Smooth muscle cell (in vitro differentiated cells): ENCODE data around the gene TNF. TPM values are rescaled to one million over a fixed set of nuclear protein-coding genes. Genes with fewer than 3 reads are reported as not detected.

Experiments used
- DNase-seq: peaks from one replicate; lab custom pipeline; 2025; ENCODE audit not compliant: unreplicated experiment; lab: John Stamatoyannopoulos, UW
- H2AFZ ChIP-seq: fragments of 200-600 bp; sonication (generic); 2 replicates; pipeline ENCODE4 v1.6.0; 2016; ENCODE audit warnings: antibody characterized with exemption, low read depth, mild to moderate bottlenecking
- H3F3A ChIP-seq: fragments of 200-600 bp; sonication (generic); 2 replicates; pipeline ENCODE4 v1.6.0; 2017; ENCODE audit warnings: antibody characterized with exemption, low read depth
- H3K27ac ChIP-seq: fragments of 200-600 bp; sonication (generic); 2 replicates; pipeline ENCODE4 v1.5.1; 2016; ENCODE audit warnings: low read depth, mild to moderate bottlenecking
- H3K27me3 ChIP-seq: fragments of 200-600 bp; sonication (generic); 2 replicates; pipeline ENCODE4 v1.6.1; 2016; ENCODE audit warnings: low read depth, mild to moderate bottlenecking
- H3K36me3 ChIP-seq: fragments of 200-600 bp; sonication (generic); 2 replicates; pipeline ENCODE4 v1.5.1; 2016; ENCODE audit warnings: low read depth
- H3K4me1 ChIP-seq: fragments of 200-600 bp; sonication (generic); 2 replicates; pipeline ENCODE4 v1.5.1; 2016; ENCODE audit warnings: low read depth
- H3K4me2 ChIP-seq: fragments of 200-600 bp; sonication (generic); 2 replicates; pipeline ENCODE4 v1.6.0; 2016; ENCODE audit warnings: mild to moderate bottlenecking
- H3K4me3 ChIP-seq: fragments of 200-600 bp; sonication (generic); 2 replicates; pipeline ENCODE4 v1.5.1; 2016; ENCODE audit warnings: mild to moderate bottlenecking
- H3K79me2 ChIP-seq: fragments of 200-600 bp; sonication (generic); 2 replicates; pipeline ENCODE4 v1.6.0; 2016; ENCODE audit warnings: low read depth, mild to moderate bottlenecking
- H3K9ac ChIP-seq: fragments of 200-600 bp; sonication (generic); 2 replicates; pipeline ENCODE4 v1.6.0; 2016; ENCODE audit warnings: low read depth
- H3K9me3 ChIP-seq: fragments of 200-600 bp; sonication (generic); replicated peaks from 2 replicates; pipeline ENCODE4 v1.5.1; 2016; ENCODE audit warnings: low read depth
- H4K20me1 ChIP-seq: fragments of 200-600 bp; sonication (generic); 2 replicates; pipeline ENCODE4 v1.6.0; 2016; ENCODE audit warnings: low read depth
- WGBS: methylation state at CpG from one replicate; pipeline ENCODE4 v1.1.7; 2016; ENCODE audit warnings: low lambda C conversion rate; 5-methylcytosine and 5-hydroxymethylcytosine counted together
- polyA plus RNA-seq: library from polyadenylated mRNA; unstranded; fragments of >200 nt; fragmentation: Nextera tagmentation; extraction: Ambion mirVana; gene quantifications from 2 replicates; pipeline ENCODE4 v1.2.1, GENCODE V29; 2016
- total RNA-seq: library from RNA; depleted of rRNA; stranded (reverse); fragments of >200 nt; gene quantifications from 2 replicates; pipeline ENCODE4 v1.2.3, GENCODE V29; 2014
- TF ChIP-seq, protein P1 (sequence below): fragments of 200-600 bp; sonication (generic); IDR thresholded peaks from 2 replicates; pipeline ENCODE4 v1.5.1; 2017; ENCODE audit warnings: borderline replicate concordance, mild to moderate bottlenecking, antibody characterized with exemption; ENCODE audit not compliant: insufficient read depth, poor library complexity, severe bottlenecking

The TNF gene
- total RNA-seq (0.94 and 3.0 TPM in 2 replicates), polyA plus RNA-seq (1.5 and 2.4 TPM in 2 replicates)

DNA sequence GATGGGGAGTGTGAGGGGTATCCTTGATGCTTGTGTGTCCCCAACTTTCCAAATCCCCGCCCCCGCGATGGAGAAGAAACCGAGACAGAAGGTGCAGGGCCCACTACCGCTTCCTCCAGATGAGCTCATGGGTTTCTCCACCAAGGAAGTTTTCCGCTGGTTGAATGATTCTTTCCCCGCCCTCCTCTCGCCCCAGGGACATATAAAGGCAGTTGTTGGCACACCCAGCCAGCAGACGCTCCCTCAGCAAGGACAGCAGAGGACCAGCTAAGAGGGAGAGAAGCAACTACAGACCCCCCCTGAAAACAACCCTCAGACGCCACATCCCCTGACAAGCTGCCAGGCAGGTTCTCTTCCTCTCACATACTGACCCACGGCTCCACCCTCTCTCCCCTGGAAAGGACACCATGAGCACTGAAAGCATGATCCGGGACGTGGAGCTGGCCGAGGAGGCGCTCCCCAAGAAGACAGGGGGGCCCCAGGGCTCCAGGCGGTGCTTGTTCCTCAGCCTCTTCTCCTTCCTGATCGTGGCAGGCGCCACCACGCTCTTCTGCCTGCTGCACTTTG is at the start of gene TNF:
TSS of gene TNF (plus strand) at position 231 of the 567 bp plus-strand sequence. CDS start at position 408, 177 bp downstream.
- Histone ChIP-seq H3K27ac (no peak within 1 kb of the TSS), H3K4me1 (no peaks in the 10 kb centered on the region), H3K9me3 (no peaks in the 10 kb centered on the region), H3K9ac (no peak within 1 kb of the TSS), H3K4me3 (no peak within 1 kb of the TSS), H2AFZ (no peak within 1 kb of the TSS), H3K79me2 (no peaks in the 10 kb centered on the region), H3K36me3 (no peaks in the 10 kb centered on the region), H3F3A (no peaks in the 10 kb centered on the region), H3K4me2 (no peak within 1 kb of the TSS), H4K20me1 (no peaks in the 10 kb centered on the region), H3K27me3 (no peaks in the 10 kb centered on the region)
- TF ChIP-seq, protein P1, sequence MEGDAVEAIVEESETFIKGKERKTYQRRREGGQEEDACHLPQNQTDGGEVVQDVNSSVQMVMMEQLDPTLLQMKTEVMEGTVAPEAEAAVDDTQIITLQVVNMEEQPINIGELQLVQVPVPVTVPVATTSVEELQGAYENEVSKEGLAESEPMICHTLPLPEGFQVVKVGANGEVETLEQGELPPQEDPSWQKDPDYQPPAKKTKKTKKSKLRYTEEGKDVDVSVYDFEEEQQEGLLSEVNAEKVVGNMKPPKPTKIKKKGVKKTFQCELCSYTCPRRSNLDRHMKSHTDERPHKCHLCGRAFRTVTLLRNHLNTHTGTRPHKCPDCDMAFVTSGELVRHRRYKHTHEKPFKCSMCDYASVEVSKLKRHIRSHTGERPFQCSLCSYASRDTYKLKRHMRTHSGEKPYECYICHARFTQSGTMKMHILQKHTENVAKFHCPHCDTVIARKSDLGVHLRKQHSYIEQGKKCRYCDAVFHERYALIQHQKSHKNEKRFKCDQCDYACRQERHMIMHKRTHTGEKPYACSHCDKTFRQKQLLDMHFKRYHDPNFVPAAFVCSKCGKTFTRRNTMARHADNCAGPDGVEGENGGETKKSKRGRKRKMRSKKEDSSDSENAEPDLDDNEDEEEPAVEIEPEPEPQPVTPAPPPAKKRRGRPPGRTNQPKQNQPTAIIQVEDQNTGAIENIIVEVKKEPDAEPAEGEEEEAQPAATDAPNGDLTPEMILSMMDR: no peak
- no peak for DNase-seq
- 85% methylated on average over 19 of the region's 19 CpGs for WGBS

DNA sequence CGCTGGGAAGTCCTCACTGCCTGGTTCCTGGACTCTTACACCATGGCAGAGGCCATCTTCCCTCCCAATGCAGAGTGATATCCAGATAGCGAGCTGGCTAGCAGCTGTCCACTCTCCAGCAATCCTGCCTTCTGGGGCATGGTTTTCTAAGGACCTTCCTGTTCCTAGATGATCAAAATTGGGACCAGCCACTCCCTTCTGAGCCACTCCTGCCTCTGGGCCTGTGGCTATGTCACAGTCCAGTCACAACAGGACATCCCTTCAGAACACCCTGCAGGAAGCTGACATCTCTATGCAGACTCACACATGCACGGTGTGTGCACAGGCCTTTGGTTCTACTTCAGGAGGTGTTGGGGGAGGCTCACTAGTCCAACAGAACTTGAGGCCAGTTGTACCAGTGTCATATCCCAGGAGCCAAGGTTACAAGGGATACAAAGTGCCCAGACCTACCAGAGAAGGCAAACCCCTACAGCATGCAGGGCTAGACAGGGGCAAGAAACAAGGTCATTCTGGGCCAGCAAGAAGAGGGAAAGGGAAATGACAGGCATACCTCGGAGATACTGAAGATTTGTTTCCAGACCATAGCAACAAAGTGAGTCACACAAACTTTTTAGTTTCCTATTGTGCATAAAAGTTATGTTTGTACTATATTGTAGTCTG is 49.3 kb upstream of the TNF start:
- Histone ChIP-seq H3K4me1 (no peaks in the 10 kb centered on the region), H3K27ac (peak overlapping the region; percentile 31), H3K4me2 (no peak overlapping the region), H3K9ac (no peak overlapping the region), H3K27me3 (no peaks in the 10 kb centered on the region), H3K9me3 (no peaks in the 10 kb centered on the region), H3F3A (peaks cover 5% of the 10 kb centered on the region), H2AFZ (no peak overlapping the region), H3K79me2 (no peaks in the 10 kb centered on the region), H4K20me1 (peaks cover 18% of the 10 kb centered on the region), H3K36me3 (no peaks in the 10 kb centered on the region), H3K4me3 (no peak overlapping the region)
- WGBS: 72% methylated on average over 4 of the region's 4 CpGs
- TF ChIP-seq, protein P1: no peak
- DNase-seq: no peak

DNA sequence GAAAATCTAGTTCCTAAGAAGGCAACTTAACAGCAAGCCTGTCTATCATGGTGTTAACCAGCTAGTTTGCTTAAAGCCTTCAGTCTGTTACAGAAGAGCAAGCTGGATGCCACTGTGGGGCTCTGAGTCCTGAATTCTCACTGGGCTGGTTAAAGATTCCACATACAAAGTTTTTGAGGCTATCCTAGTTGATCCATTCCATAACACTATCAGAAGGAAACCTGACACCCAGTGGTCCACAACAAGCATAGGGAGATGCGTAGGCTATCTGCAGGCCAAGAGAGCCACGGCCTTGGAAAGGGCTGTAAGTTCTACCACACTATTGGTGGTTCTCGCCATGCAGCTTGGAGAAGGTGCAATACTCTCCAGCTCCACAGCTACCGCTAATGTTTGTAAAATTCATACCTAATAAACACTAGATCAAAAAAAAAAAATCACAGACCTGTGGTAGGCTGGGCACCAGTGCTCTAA is 47.0 kb upstream of the TNF start:
- DNase-seq: no peak
- H3K9ac ChIP-seq: no peak overlapping the region
- 94% methylated on average over 4 of the region's 4 CpGs for WGBS
- H3K79me2 ChIP-seq: no peaks in the 10 kb centered on the region
- no peak overlapping the region for H3K27ac ChIP-seq
- H3K36me3 ChIP-seq: peaks cover 9% of the 10 kb centered on the region
- no peaks in the 10 kb centered on the region for H3K4me1 ChIP-seq
- peaks cover 19% of the 10 kb centered on the region for H3F3A ChIP-seq
- H4K20me1 ChIP-seq: peaks cover 41% of the 10 kb centered on the region
- H3K9me3 ChIP-seq: no peaks in the 10 kb centered on the region
- H3K27me3 ChIP-seq: no peaks in the 10 kb centered on the region
- TF ChIP-seq, protein P1: no peak
- H3K4me3 ChIP-seq: no peak overlapping the region
- no peak overlapping the region for H2AFZ ChIP-seq
- H3K4me2 ChIP-seq: no peak overlapping the region
